Erythroblast (primary cell): ENCODE measurements around the gene ZFHX3.

Experiments
- DNase-seq, 2 experiments: peaks; one replicate each; lab custom pipeline; 2025; lab: John Stamatoyannopoulos, UW
- GATA1 ChIP-seq: IDR thresholded peaks from 2 replicates; pipeline ENCODE4 v1.6.1; 2011; ENCODE audit warnings: low read depth, mild to moderate bottlenecking, control low read depth, low read length, moderate library complexity
- POLR2A ChIP-seq: IDR thresholded peaks from 2 replicates; pipeline ENCODE4 v1.6.1; 2011; ENCODE audit warnings: mild to moderate bottlenecking, low read length

ZFHX3 gene

DNA sequence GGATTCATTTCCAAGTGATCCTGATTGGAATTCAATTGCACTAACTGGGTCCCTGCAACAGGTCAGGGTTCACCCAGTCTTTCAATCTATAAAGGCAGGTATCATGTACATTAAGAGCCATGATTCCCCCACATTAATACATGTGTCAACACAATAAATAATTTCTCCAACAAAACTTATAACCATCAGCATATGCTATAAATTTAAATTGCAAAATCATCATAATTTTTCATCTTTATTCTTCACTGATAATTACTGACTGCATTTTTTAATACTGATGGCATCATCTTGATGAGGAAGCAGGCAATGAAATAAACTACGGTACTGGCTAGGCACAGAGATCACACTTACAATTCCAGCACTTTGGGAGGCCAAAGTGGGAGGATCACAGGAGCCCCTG is 59.4 kb downstream of the ZFHX3 start:
- TF ChIP-seq GATA1, result no peak
- no peak for TF ChIP-seq POLR2A

GRCh38 chr16:72987480-72987901 is 60.4 kb downstream of the ZFHX3 start:
- no peak for TF ChIP-seq POLR2A
- no peak for TF ChIP-seq GATA1
- DNase-seq, result no peak

More for the DNA sequence above, 59.4 kb downstream of the ZFHX3 start:
- no peak for DNase-seq

GRCh38 chr16:72985995-72986394 is 61.9 kb downstream of the ZFHX3 start:
- TF ChIP-seq GATA1 (no peak), POLR2A (no peak)
- DNase-seq, result no peak

DNA sequence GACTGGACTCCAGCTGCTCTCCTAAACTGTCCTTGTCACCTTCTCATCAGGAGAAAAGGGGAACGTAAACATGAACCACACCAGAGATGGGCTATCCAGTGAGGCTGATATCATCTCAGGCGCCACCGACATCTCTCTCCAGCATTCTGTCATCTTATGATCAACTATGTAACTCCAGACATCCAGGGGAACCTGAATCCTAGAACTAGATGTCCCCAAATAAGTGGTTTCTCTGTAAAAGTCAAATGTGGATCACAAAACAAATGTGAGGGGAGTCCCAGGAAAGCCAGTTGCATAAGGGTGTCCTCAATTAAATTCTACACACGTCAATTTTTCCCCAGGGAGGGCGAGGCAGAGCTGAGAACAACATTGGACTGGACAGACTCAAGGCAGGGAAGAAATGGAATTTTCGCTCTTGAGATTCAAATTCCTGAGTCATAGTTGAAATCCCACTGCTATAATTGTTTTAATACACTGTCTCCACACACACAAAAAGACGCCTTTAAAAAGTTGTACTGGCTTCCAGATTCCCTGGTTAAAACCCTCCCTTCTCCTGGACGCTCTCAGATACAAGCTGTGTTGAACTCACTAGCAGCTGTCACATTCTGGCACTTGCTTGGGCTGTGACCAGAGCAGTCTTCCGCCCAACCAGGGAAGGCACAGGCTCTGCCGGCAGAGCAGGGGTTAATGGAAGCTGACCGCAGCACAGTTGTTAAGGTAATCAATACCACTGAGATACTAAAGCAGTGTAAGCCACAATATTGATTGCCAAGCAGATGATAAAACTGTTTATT is 62.6 kb downstream of the ZFHX3 start:
- DNase-seq, result no peak
- TF ChIP-seq POLR2A (no peak), GATA1 (no peak)

- no peak for TF ChIP-seq POLR2A
- TF ChIP-seq GATA1, result no peak
- no peak for DNase-seq
Observed at GRCh38 chr16:72983728-72984350, 64.1 kb downstream of the ZFHX3 start.

GRCh38 chr16:72983241-72983640 is 64.7 kb downstream of the ZFHX3 start:
- DNase-seq, result no peak
- TF ChIP-seq POLR2A (no peak), GATA1 (no peak)

- TF ChIP-seq POLR2A (no peak), GATA1 (no peak)
- no peak for DNase-seq
Observed at GRCh38 chr16:72979974-72980373, 68.0 kb downstream of the ZFHX3 start.

DNA sequence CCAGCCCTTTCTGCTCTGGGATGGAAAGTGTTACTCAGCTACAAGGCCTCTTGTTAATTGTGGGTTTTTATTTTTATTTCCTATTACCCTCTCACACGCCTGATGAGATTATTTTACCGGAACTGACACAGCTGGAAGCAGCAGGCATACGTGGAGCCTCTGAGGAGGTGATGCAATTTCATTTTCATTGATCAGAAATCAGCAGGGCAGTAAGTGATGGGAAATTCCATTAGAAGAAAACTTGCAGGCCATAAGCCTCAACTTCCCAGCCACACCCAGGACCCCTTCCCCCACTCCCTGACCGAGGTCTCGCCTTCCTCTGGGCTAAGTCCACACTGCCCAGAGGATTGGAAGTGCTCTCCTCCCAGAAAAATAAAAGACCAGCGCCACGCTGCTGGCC is 69.7 kb downstream of the ZFHX3 start:
- DNase-seq, result no peak
- TF ChIP-seq POLR2A (no peak), GATA1 (no peak)

GRCh38 chr16:72977127-72977526 is 70.8 kb downstream of the ZFHX3 start:
- no peak for TF ChIP-seq GATA1
- TF ChIP-seq POLR2A, result no peak
- DNase-seq, result no peak

GRCh38 chr16:72976438-72977064 is 71.4 kb downstream of the ZFHX3 start:
- TF ChIP-seq POLR2A, result no peak
- no peak for TF ChIP-seq GATA1

GRCh38 chr16:72975809-72976437 is 72.0 kb downstream of the ZFHX3 start:
- TF ChIP-seq GATA1 (no peak), POLR2A (no peak)
- DNase-seq, result no peak

More at GRCh38 chr16:72976438-72977064, 71.4 kb downstream of the ZFHX3 start:
- DNase-seq, result no peak

- TF ChIP-seq GATA1 (no peak), POLR2A (no peak)
Observed at GRCh38 chr16:72974142-72974769, 73.7 kb downstream of the ZFHX3 start.

DNA sequence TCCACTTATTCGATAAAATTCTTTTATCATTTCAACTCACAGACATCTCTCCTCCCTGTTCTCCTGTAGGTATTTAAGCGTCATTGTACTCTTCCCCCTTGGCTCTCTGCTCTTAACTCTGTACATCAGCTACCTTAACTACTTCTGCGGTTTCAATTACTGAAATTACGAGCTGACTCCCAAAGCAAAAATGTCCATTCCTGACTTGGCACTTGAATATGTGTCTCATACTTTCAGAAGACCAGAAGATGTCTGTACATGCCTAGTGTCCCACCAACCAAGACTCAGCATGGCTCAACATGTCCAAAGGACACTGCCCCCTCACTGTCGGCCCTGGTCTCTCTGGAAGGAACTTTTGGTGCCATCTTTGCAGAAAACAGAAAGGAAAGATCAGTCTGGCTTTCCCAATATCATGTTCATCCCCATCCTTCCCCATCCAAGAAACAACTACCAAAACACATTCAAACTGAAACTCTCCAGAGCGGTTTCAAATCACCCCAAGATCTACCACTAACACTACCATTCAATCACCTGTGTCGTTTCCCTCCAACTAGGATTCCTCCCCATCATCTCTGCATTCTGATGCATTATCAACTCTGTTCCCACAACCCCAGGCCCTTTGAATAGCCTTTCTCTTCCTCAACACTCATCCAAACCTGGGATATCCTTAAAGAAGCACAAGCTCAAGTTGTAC is 74.9 kb downstream of the ZFHX3 start:
- TF ChIP-seq GATA1 (no peak), POLR2A (no peak)
- DNase-seq, result no peak

More at GRCh38 chr16:72974142-72974769, 73.7 kb downstream of the ZFHX3 start:
- DNase-seq, result no peak
